HepG2 (cell line): ENCODE data around the gene SKIDA1. TPM values are rescaled to one million over a fixed set of nuclear protein-coding genes. Genes with fewer than 3 reads are reported as not detected.

Source experiments
- ATF1 ChIP-seq: IDR thresholded peaks from 2 replicates; pipeline ENCODE4 v1.6.1; 2016; ENCODE audit warnings: mild to moderate bottlenecking, control low read depth
- FOXA3 ChIP-seq: IDR thresholded peaks from 2 replicates; pipeline ENCODE4 v1.6.1; 2016; ENCODE audit warnings: missing genetic modification reagents, missing compliant biosample characterization
- GPN1 ChIP-seq: sonication (generic); formaldehyde crosslinking; IDR thresholded peaks from 2 replicates; pipeline ENCODE4 v1.5.1; 2020; ENCODE audit warnings: missing genetic modification reagents, borderline replicate concordance
- KAT7 ChIP-seq: IDR thresholded peaks from 2 replicates; pipeline ENCODE4 v1.6.1; 2018; ENCODE audit warnings: borderline replicate concordance, missing compliant biosample characterization
- MAF1 ChIP-seq: sonication (generic); formaldehyde crosslinking; IDR thresholded peaks from 2 replicates; pipeline ENCODE4 v1.5.0; 2020; ENCODE audit warnings: missing genetic modification reagents, borderline replicate concordance
- PAXIP1 ChIP-seq: sonication (generic); formaldehyde crosslinking; conservative IDR thresholded peaks from 2 replicates; pipeline ENCODE4 v1.4.0; 2020; ENCODE audit warnings: mild to moderate bottlenecking, missing genetic modification reagents, moderate library complexity
- POLR2AphosphoS2 ChIP-seq: IDR thresholded peaks from 2 replicates; pipeline ENCODE4 v1.6.1; 2011; ENCODE audit warnings: low read depth, low read length, improper control_type of control experiment
- RARA ChIP-seq: IDR thresholded peaks from 2 replicates; pipeline ENCODE4 v1.6.1; 2016; ENCODE audit warnings: missing genetic modification reagents, missing compliant biosample characterization
- ZNF253 ChIP-seq: sonication (generic); formaldehyde crosslinking; IDR thresholded peaks from 2 replicates; pipeline ENCODE4 v1.8.0; 2022; ENCODE audit warnings: mild to moderate bottlenecking, missing genetic modification reagents, borderline replicate concordance
- ZNF383 ChIP-seq: sonication (generic); formaldehyde crosslinking; IDR thresholded peaks from 2 replicates; pipeline ENCODE4 v1.4.0; 2020; ENCODE audit warnings: missing genetic modification reagents, mild to moderate bottlenecking, borderline replicate concordance
- ZNF549 ChIP-seq: sonication (generic); formaldehyde crosslinking; IDR thresholded peaks from 2 replicates; pipeline ENCODE4 v1.5.0; 2020; ENCODE audit warnings: missing genetic modification reagents
- ZNF605 ChIP-seq: sonication (generic); formaldehyde crosslinking; IDR thresholded peaks from 2 replicates; pipeline ENCODE4 v1.8.0; 2022; ENCODE audit warnings: mild to moderate bottlenecking, missing genetic modification reagents
- ZNF652 ChIP-seq: IDR thresholded peaks from 2 replicates; pipeline ENCODE4 v1.6.1; 2016; ENCODE audit warnings: low read depth, borderline replicate concordance
- ZNF761 ChIP-seq: sonication (generic); formaldehyde crosslinking; conservative IDR thresholded peaks from 2 replicates; pipeline ENCODE4 v1.4.0; 2020; ENCODE audit warnings: mild to moderate bottlenecking, missing genetic modification reagents
- ZNF766 ChIP-seq: sonication (generic); formaldehyde crosslinking; IDR thresholded peaks from 2 replicates; pipeline ENCODE4 v1.5.0; 2020; ENCODE audit warnings: missing genetic modification reagents, borderline replicate concordance
- ZNF816 ChIP-seq: sonication (generic); formaldehyde crosslinking; IDR thresholded peaks from 2 replicates; pipeline ENCODE4 v1.8.0; 2022; ENCODE audit warnings: missing genetic modification reagents, mild to moderate bottlenecking, borderline replicate concordance
- polyA plus RNA-seq, 8 experiments: library from polyadenylated mRNA; depleted of rRNA in 3 of 8; stranded (reverse) in 7 of 8; unstranded in 1 of 8; fragments of >200 nt; fragmentation: Illumina TruSeq in 4 of 8; extraction: Trizol in 4 of 8; gene quantifications; 2 replicates each; pipeline versions ENCODE4 v1.2.1 to v1.2.3, GENCODE V29; 2011 to 2016; ENCODE audit warnings: low read depth in 4 of 8, missing spikeins in 1 of 8, mixed read lengths in 1 of 8; ENCODE audit not compliant: insufficient read depth in 1 of 8
- total RNA-seq, 5 experiments: library from RNA; depleted of rRNA; stranded (reverse); fragments of >200 nt; fragmentation: Illumina TruSeq; extraction: Trizol; gene quantifications; 2 replicates each; pipeline ENCODE4 v1.2.3, GENCODE V29; 2016; ENCODE audit warnings: low read depth in 1 of 5
- TF ChIP-seq, protein P1 (sequence below): IDR thresholded peaks from 2 replicates; pipeline ENCODE4 v1.6.1; 2016; ENCODE audit warnings: low read depth
- TF ChIP-seq, protein P2 (sequence below): sonication (generic); formaldehyde crosslinking; IDR thresholded peaks from 2 replicates; pipeline ENCODE4 v1.4.0; 2020; ENCODE audit warnings: missing genetic modification reagents
- TF ChIP-seq, protein P3 (sequence below): sonication (generic); formaldehyde crosslinking; IDR thresholded peaks from 2 replicates; pipeline ENCODE4 v1.5.0; 2020; ENCODE audit warnings: mild to moderate bottlenecking, missing genetic modification reagents

Gene SKIDA1
- total and polyA plus RNA-seq, 2 of the 13 experiments (the other 11 are each of a cell fraction or from before 2014, with no cell fraction given) = 0.73 to 1.5 TPM

DNA sequence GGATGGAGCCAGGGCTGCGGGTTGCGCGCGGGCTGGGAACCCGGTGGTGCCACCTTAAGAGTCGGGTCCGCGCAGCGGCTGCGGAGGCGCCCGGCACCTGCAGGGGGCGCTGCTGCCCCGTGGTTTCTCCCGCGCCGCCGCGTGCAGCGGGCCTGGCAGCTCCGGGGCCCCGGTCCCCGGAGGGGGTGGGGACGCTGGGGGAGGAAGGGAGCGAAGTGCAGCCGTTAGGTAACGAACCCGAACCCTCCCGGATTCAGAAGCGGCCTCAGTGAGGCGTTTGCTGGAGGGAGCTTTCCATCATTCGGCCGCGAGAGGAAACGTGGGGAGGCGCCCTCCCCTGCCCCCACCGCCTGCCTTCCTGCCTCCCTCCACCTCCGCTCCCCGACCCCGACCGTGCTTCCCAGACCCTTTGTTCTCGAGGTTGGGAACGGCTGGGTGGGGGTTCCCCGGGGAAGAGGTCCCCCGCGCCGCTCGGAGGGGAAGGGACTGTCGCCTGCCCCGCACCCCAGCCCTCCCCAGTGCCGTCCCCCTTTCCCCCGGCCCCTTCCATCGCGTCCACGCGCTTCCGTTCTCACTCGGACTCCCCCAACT lies 29.6 kb downstream of the SKIDA1 start (continued):
- TF ChIP-seq PAXIP1 (CRISPR knock-in tag) = peak; percentile 86
- TF ChIP-seq ZNF766 (CRISPR knock-in tag) = peak; percentile 90
- TF ChIP-seq, protein P1, sequence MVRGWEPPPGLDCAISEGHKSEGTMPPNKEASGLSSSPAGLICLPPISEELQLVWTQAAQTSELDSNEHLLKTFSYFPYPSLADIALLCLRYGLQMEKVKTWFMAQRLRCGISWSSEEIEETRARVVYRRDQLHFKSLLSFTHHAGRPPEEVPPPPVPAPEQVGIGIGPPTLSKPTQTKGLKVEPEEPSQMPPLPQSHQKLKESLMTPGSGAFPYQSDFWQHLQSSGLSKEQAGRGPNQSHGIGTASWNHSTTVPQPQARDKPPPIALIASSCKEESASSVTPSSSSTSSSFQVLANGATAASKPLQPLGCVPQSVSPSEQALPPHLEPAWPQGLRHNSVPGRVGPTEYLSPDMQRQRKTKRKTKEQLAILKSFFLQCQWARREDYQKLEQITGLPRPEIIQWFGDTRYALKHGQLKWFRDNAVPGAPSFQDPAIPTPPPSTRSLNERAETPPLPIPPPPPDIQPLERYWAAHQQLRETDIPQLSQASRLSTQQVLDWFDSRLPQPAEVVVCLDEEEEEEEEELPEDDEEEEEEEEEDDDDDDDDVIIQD (CRISPR knock-in tag) = 0 out of 2 replicates have a peak, but pooled peaks have one; percentile 55
- TF ChIP-seq ZNF816 (CRISPR knock-in tag) = peak; percentile 95
- TF ChIP-seq MAF1 (CRISPR knock-in tag) = no peak; the same call in none of the 2 replicates
- no peak for TF ChIP-seq POLR2AphosphoS2
- TF ChIP-seq, protein P2, sequence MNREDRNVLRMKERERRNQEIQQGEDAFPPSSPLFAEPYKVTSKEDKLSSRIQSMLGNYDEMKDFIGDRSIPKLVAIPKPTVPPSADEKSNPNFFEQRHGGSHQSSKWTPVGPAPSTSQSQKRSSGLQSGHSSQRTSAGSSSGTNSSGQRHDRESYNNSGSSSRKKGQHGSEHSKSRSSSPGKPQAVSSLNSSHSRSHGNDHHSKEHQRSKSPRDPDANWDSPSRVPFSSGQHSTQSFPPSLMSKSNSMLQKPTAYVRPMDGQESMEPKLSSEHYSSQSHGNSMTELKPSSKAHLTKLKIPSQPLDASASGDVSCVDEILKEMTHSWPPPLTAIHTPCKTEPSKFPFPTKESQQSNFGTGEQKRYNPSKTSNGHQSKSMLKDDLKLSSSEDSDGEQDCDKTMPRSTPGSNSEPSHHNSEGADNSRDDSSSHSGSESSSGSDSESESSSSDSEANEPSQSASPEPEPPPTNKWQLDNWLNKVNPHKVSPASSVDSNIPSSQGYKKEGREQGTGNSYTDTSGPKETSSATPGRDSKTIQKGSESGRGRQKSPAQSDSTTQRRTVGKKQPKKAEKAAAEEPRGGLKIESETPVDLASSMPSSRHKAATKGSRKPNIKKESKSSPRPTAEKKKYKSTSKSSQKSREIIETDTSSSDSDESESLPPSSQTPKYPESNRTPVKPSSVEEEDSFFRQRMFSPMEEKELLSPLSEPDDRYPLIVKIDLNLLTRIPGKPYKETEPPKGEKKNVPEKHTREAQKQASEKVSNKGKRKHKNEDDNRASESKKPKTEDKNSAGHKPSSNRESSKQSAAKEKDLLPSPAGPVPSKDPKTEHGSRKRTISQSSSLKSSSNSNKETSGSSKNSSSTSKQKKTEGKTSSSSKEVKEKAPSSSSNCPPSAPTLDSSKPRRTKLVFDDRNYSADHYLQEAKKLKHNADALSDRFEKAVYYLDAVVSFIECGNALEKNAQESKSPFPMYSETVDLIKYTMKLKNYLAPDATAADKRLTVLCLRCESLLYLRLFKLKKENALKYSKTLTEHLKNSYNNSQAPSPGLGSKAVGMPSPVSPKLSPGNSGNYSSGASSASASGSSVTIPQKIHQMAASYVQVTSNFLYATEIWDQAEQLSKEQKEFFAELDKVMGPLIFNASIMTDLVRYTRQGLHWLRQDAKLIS (CRISPR knock-in tag) = peak; percentile 52; the same call in 1 of the 2 replicates
- TF ChIP-seq ZNF761 = 0 out of 2 replicates have a peak, but pooled peaks have one; percentile 78
- peak; percentile 88 for TF ChIP-seq FOXA3 (CRISPR knock-in tag)
- peak; percentile 90; the same call in 1 of the 2 replicates for TF ChIP-seq KAT7
- TF ChIP-seq ZNF253 (CRISPR knock-in tag) = no peak
- TF ChIP-seq, protein P3, sequence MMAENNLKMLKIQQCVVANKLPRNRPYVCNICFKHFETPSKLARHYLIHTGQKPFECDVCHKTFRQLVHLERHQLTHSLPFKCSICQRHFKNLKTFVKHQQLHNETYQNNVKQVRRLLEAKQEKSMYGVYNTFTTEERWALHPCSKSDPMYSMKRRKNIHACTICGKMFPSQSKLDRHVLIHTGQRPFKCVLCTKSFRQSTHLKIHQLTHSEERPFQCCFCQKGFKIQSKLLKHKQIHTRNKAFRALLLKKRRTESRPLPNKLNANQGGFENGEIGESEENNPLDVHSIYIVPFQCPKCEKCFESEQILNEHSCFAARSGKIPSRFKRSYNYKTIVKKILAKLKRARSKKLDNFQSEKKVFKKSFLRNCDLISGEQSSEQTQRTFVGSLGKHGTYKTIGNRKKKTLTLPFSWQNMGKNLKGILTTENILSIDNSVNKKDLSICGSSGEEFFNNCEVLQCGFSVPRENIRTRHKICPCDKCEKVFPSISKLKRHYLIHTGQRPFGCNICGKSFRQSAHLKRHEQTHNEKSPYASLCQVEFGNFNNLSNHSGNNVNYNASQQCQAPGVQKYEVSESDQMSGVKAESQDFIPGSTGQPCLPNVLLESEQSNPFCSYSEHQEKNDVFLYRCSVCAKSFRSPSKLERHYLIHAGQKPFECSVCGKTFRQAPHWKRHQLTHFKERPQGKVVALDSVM = peak; percentile 69; the same call in 1 of the 2 replicates
- TF ChIP-seq RARA (CRISPR knock-in tag) = peak; percentile 76
- no peak for TF ChIP-seq ZNF605 (CRISPR knock-in tag)
- no peak for TF ChIP-seq ZNF549 (CRISPR knock-in tag)
- TF ChIP-seq ZNF383 = no peak
- TF ChIP-seq ATF1 = no peak
- TF ChIP-seq ZNF652 (CRISPR knock-in tag) = no peak; the same call in 1 of the 2 replicates
- TF ChIP-seq GPN1 (CRISPR knock-in tag) = peak; percentile 35; the same call in 1 of the 2 replicates
